Measurements from ENCODE around the gene SBSN.
A peak's percentile ranks its signal among the peaks of the same experiment; 100 is the strongest.

SBSN gene

DNA sequence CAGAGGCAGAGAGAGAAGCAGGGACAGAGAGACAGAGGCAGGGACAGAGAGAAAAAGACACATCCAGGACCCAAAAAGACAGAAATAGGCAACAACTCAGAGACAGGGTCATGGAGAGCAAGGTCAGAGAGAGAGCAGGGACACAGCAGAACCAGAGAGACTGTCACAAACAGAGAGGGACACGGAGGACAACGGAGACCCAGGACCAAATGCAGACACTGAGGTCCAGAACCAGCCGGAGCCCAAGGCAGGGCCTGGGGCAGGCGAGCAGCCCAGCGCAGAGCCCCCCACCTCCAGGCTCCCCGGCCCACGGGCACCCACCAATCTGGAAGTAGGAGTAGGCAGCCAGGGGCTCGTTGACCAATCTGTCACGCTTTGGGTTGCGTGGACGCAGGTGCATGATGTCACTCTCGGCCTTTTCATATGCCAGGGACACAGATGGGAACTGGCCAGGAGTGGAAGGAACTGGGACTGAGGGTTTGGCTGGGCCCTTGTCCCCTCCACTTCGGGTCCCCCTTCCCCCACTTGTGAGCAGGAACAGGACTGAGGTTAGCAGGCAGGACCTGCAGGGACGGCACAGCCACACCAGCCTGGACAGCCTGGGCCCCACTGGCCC lies 25.4 kb upstream of the SBSN start:
- DNase-seq (ENCODE audit: low spot score) = no peak
- TF ChIP-seq, protein P1, sequence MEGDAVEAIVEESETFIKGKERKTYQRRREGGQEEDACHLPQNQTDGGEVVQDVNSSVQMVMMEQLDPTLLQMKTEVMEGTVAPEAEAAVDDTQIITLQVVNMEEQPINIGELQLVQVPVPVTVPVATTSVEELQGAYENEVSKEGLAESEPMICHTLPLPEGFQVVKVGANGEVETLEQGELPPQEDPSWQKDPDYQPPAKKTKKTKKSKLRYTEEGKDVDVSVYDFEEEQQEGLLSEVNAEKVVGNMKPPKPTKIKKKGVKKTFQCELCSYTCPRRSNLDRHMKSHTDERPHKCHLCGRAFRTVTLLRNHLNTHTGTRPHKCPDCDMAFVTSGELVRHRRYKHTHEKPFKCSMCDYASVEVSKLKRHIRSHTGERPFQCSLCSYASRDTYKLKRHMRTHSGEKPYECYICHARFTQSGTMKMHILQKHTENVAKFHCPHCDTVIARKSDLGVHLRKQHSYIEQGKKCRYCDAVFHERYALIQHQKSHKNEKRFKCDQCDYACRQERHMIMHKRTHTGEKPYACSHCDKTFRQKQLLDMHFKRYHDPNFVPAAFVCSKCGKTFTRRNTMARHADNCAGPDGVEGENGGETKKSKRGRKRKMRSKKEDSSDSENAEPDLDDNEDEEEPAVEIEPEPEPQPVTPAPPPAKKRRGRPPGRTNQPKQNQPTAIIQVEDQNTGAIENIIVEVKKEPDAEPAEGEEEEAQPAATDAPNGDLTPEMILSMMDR (IDR thresholded peaks at IDR 0.05; ENCODE audit: extremely low read depth, missing control alignments) = no peak

DNA sequence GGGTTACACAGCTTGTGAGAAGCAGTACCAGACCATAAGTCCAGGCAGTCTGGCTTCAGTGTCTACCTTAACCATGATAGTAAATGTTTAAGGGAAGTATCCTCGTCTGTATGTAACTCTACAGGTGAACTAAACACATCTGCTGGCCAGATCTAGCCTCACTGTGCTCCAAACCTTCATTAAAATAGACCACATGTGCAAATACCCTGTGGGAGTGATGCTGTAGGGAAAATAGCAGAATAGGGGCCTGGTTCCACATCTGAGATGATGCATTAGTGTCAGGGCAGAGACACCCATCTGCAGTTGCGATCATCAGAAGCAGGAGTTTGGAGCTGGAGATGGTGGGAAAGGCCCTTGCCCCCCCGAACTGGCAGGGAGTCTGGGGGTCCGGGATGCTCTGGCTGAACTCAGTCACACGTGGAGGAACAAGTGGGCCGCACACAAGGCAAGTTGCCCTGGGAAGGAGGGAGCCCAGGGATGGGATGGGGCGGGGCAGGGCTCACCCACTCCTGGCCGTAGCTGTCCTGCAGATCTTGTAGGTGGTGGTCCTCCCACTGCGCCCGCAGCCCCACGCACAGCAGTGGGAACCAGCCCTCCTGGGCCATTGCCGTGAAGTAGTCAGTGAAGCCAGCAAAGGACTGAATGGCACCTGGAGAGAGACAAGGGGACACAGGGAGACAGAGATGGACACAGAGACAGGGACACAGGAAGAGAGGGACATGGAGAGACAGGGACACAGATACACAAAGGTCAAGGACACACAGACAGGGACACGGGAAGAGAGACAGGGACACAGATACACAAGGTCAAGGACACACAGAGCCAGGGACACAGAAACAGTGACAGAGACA lies 24.6 kb upstream of the SBSN start:
- DNase-seq (ENCODE audit: low spot score) = no peak
- TF ChIP-seq, protein P1 (IDR thresholded peaks at IDR 0.05; ENCODE audit: extremely low read depth, missing control alignments) = no peak

DNA sequence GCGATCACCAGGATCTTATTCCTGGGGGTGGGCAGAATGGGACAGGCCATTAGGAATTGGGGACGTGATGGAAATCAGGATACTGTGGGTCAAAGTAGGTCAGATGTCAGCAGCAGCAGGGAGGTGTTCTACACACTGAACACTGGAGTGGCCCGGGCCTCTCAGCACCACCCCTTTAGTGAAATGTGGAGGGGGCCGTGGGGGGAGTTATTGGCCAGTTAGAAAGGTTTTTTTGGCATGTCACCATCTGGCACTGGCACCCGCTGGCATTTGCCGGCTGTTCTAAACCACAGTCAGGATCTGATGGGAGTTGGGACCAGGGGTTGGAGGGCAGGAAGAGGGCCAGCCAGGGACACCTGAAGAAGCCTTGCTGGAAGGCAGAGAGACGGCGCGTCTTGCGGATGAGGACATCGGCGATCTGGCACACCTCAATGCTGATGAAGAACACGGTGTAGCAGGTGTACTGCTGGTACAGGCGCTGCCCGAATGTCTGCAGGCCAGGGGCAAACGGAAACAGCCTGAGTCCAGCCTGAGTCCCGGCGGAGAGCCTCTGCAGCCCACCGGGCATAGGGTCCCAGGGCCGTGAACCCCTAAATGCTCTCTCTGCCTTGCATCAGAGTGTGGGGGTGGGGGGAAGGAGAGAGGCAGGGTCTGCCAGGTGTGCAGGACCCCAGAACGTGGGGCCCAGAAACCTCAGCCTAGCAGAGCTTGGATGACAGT lies 23.1 kb upstream of the SBSN start:
- DNase-seq (ENCODE audit: low spot score) = no peak
- TF ChIP-seq, protein P1 (IDR thresholded peaks at IDR 0.05; ENCODE audit: extremely low read depth, missing control alignments) = no peak

DNA sequence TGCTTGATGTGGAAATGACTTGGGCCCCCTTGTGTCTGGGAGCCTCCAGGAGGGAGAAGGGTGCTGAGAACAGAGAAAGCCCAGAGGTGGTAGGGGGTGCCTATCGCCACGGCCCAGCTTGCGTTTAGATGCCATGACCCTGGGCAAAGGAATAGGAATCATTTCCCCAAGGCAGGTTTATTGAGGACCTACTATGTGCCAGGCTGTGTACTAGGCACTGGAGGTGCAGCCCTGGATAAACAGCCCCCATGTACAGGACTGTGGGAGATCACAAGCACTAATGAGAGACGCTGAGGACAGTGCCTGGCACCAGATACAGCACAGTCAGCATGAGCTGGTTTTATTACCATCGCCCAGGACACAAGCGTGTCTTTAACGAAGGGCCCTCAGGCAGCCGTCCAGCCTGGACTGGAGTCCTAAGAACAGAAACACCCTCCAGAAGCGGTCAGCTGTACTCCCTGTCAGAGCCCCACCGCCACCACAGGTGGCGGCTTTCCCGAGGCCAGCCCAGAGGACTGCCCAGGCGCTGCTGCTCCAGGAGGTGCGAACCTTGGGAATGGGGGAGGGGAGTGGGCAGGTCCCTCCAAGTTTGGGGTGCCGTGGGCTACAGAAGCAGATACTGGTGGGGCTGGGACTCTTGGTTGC lies 21.9 kb upstream of the SBSN start:
- TF ChIP-seq, protein P1 (IDR thresholded peaks at IDR 0.05; ENCODE audit: extremely low read depth, missing control alignments) = no peak
- no peak for DNase-seq (ENCODE audit: low spot score)

DNA sequence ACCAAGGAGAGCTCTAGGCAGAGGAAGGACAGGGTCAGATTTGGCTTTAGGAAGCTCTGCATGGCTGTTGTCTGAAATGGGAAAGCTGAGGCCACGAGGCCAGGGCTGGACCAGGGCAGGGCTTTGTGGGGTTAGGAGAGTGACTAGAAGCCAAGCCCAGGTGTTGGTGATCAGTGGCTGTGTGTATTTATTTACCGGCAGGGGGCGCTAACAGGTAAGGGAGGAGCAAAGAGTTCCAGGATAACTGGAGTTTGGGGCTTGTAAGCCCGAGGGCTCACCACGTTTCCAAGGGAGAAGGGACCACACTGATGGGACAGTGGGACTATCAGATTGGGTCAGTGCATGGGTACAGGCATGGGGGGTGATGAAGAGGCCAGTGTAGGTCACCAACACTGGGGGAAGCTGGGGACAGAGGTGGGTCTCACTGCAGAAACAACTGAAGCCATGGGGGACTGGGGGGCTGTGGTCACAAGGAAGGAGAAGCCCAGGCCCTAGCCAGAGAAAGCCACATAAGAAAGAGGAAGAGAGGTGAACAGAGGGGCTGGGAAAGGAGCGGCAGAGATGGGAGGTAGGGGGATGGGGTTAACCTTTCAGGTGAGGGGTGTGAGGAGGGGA lies 21.2 kb upstream of the SBSN start:
- TF ChIP-seq, protein P1 (IDR thresholded peaks at IDR 0.05; ENCODE audit: extremely low read depth, missing control alignments) = peak; percentile 71
- DNase-seq (ENCODE audit: low spot score) = peak; percentile 84

DNA sequence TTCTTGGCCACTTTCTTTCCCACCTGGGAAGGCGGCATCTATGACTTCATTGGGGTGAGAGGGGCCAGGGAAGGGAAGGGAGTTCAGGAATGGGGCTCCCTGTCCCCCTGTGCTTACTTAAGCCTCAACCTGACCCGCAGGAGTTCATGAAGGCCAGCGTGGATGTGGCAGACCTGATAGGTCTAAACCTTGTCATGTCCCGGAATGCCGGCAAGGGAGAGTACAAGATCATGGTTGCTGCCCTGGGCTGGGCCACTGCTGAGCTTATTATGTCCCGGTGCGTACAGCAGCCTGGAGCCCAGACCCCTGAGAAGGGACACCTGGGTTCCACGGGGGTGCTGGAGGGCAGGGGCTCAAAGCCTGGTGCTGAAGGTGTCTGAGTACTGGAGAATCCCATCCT lies 18.4 kb upstream of the SBSN start:
- DNase-seq (ENCODE audit: low spot score) = no peak
- TF ChIP-seq, protein P1 (IDR thresholded peaks at IDR 0.05; ENCODE audit: extremely low read depth, missing control alignments) = no peak
